ENCODE results near the gene NOL7. TPM values are rescaled to one million over a fixed set of nuclear protein-coding genes. Genes with fewer than 3 reads are reported as not detected.

Gene NOL7
- polyA plus RNA-seq, 1 donor: 67.2 TPM

GRCh38 chr6:13641315-13641714 lies 26.2 kb downstream of the NOL7 start:
- no peak overlapping the region for H3K4me3 ChIP-seq (ENCODE audit: low read length)
- no peaks in the 10 kb centered on the region for H3K27me3 ChIP-seq (ENCODE audit: control insufficient read depth, insufficient read depth, low read length)
- DNase-seq: no peak
- no peaks in the 10 kb centered on the region for H3K4me1 ChIP-seq (ENCODE audit: control insufficient read depth, insufficient read depth, low read length)
- H3K36me3 ChIP-seq (ENCODE audit: control insufficient read depth, insufficient read depth, low read length): peaks cover 24% of the 10 kb centered on the region
- WGBS (ENCODE audit: insufficient coverage, low lambda C conversion rate): 94% methylated on average over 4 of the region's 5 CpGs
- no peaks in the 10 kb centered on the region for H3K9me3 ChIP-seq (ENCODE audit: control insufficient read depth, low read depth, low read length)
- no peak overlapping the region for H3K27ac ChIP-seq (ENCODE audit: low read length)

GRCh38 chr6:13643125-13643524 lies 28.0 kb downstream of the NOL7 start:
- Histone ChIP-seq H3K4me1 (ENCODE audit: control insufficient read depth, insufficient read depth, low read length) (no peaks in the 10 kb centered on the region), H3K27ac (ENCODE audit: low read length) (no peak overlapping the region), H3K4me3 (ENCODE audit: low read length) (no peak overlapping the region), H3K27me3 (ENCODE audit: control insufficient read depth, insufficient read depth, low read length) (no peaks in the 10 kb centered on the region), H3K9me3 (ENCODE audit: control insufficient read depth, low read depth, low read length) (no peaks in the 10 kb centered on the region), H3K36me3 (ENCODE audit: control insufficient read depth, insufficient read depth, low read length) (peaks cover 14% of the 10 kb centered on the region)
- WGBS (ENCODE audit: insufficient coverage, low lambda C conversion rate): 69% methylated on average over 2 of the region's 3 CpGs
- no peak for DNase-seq

GRCh38 chr6:13648850-13649249 lies 33.7 kb downstream of the NOL7 start:
- Histone ChIP-seq H3K27me3 (ENCODE audit: control insufficient read depth, insufficient read depth, low read length) (no peaks in the 10 kb centered on the region), H3K4me3 (ENCODE audit: low read length) (no peak overlapping the region), H3K4me1 (ENCODE audit: control insufficient read depth, insufficient read depth, low read length) (no peaks in the 10 kb centered on the region), H3K27ac (ENCODE audit: low read length) (no peak overlapping the region), H3K36me3 (ENCODE audit: control insufficient read depth, insufficient read depth, low read length) (peaks cover 11% of the 10 kb centered on the region), H3K9me3 (ENCODE audit: control insufficient read depth, low read depth, low read length) (no peaks in the 10 kb centered on the region)
- no peak for DNase-seq

GRCh38 chr6:13649393-13649792 lies 34.3 kb downstream of the NOL7 start:
- Histone ChIP-seq H3K4me3 (ENCODE audit: low read length) (no peak overlapping the region), H3K4me1 (ENCODE audit: control insufficient read depth, insufficient read depth, low read length) (no peaks in the 10 kb centered on the region), H3K27ac (ENCODE audit: low read length) (no peak overlapping the region), H3K36me3 (ENCODE audit: control insufficient read depth, insufficient read depth, low read length) (peaks cover 11% of the 10 kb centered on the region), H3K9me3 (ENCODE audit: control insufficient read depth, low read depth, low read length) (no peaks in the 10 kb centered on the region), H3K27me3 (ENCODE audit: control insufficient read depth, insufficient read depth, low read length) (no peaks in the 10 kb centered on the region)
- DNase-seq: no peak
- 100% methylated on average over 2 of the region's 4 CpGs for WGBS (ENCODE audit: insufficient coverage, low lambda C conversion rate)

- Histone ChIP-seq H3K4me3 (ENCODE audit: low read length) (no peak overlapping the region), H3K27ac (ENCODE audit: low read length) (no peak overlapping the region), H3K9me3 (ENCODE audit: control insufficient read depth, low read depth, low read length) (no peaks in the 10 kb centered on the region), H3K27me3 (ENCODE audit: control insufficient read depth, insufficient read depth, low read length) (no peaks in the 10 kb centered on the region), H3K36me3 (ENCODE audit: control insufficient read depth, insufficient read depth, low read length) (peaks cover 13% of the 10 kb centered on the region), H3K4me1 (ENCODE audit: control insufficient read depth, insufficient read depth, low read length) (no peaks in the 10 kb centered on the region)
- no CpG with 5 or more reads among the region's 2 CpGs for WGBS (ENCODE audit: insufficient coverage, low lambda C conversion rate)
- DNase-seq: no peak
Observed at GRCh38 chr6:13653296-13653695, 38.2 kb downstream of the NOL7 start.

- H3K9me3 ChIP-seq (ENCODE audit: control insufficient read depth, low read depth, low read length): no peaks in the 10 kb centered on the region
- no peaks in the 10 kb centered on the region for H3K4me1 ChIP-seq (ENCODE audit: control insufficient read depth, insufficient read depth, low read length)
- H3K36me3 ChIP-seq (ENCODE audit: control insufficient read depth, insufficient read depth, low read length): peaks cover 13% of the 10 kb centered on the region
- DNase-seq: no peak
- H3K27ac ChIP-seq (ENCODE audit: low read length): no peak overlapping the region
- no peak overlapping the region for H3K4me3 ChIP-seq (ENCODE audit: low read length)
- no peaks in the 10 kb centered on the region for H3K27me3 ChIP-seq (ENCODE audit: control insufficient read depth, insufficient read depth, low read length)
Observed at GRCh38 chr6:13654496-13654895, 39.4 kb downstream of the NOL7 start.

GRCh38 chr6:13655700-13656099 lies 40.6 kb downstream of the NOL7 start:
- no peaks in the 10 kb centered on the region for H3K9me3 ChIP-seq (ENCODE audit: control insufficient read depth, low read depth, low read length)
- WGBS (ENCODE audit: insufficient coverage, low lambda C conversion rate): no CpG with 5 or more reads among the region's 1 CpG
- no peak overlapping the region for H3K27ac ChIP-seq (ENCODE audit: low read length)
- peaks cover 8% of the 10 kb centered on the region for H3K36me3 ChIP-seq (ENCODE audit: control insufficient read depth, insufficient read depth, low read length)
- H3K27me3 ChIP-seq (ENCODE audit: control insufficient read depth, insufficient read depth, low read length): no peaks in the 10 kb centered on the region
- no peaks in the 10 kb centered on the region for H3K4me1 ChIP-seq (ENCODE audit: control insufficient read depth, insufficient read depth, low read length)
- no peak overlapping the region for H3K4me3 ChIP-seq (ENCODE audit: low read length)
- no peak for DNase-seq

- Histone ChIP-seq H3K27me3 (ENCODE audit: control insufficient read depth, insufficient read depth, low read length) (no peaks in the 10 kb centered on the region), H3K27ac (ENCODE audit: low read length) (no peak overlapping the region), H3K9me3 (ENCODE audit: control insufficient read depth, low read depth, low read length) (no peaks in the 10 kb centered on the region), H3K36me3 (ENCODE audit: control insufficient read depth, insufficient read depth, low read length) (no peaks in the 10 kb centered on the region), H3K4me3 (ENCODE audit: low read length) (no peak overlapping the region), H3K4me1 (ENCODE audit: control insufficient read depth, insufficient read depth, low read length) (no peaks in the 10 kb centered on the region)
- WGBS (ENCODE audit: insufficient coverage, low lambda C conversion rate): no CpG with 5 or more reads among the region's 1 CpG
- no peak for DNase-seq
Observed at GRCh38 chr6:13660273-13660672, 45.1 kb downstream of the NOL7 start.

- H3K4me3 ChIP-seq (ENCODE audit: low read length): no peak overlapping the region
- no peak overlapping the region for H3K27ac ChIP-seq (ENCODE audit: low read length)
- H3K27me3 ChIP-seq (ENCODE audit: control insufficient read depth, insufficient read depth, low read length): no peaks in the 10 kb centered on the region
- no peak for DNase-seq
- H3K9me3 ChIP-seq (ENCODE audit: control insufficient read depth, low read depth, low read length): no peaks in the 10 kb centered on the region
- no peaks in the 10 kb centered on the region for H3K4me1 ChIP-seq (ENCODE audit: control insufficient read depth, insufficient read depth, low read length)
- 91% methylated on average over 1 of the region's 1 CpG for WGBS (ENCODE audit: insufficient coverage, low lambda C conversion rate)
- no peaks in the 10 kb centered on the region for H3K36me3 ChIP-seq (ENCODE audit: control insufficient read depth, insufficient read depth, low read length)
Observed at GRCh38 chr6:13660893-13661292, 45.8 kb downstream of the NOL7 start.

- H3K27ac ChIP-seq (ENCODE audit: low read length): no peak overlapping the region
- DNase-seq: no peak
- WGBS (ENCODE audit: insufficient coverage, low lambda C conversion rate): 80% methylated on average over 1 of the region's 2 CpGs
- no peaks in the 10 kb centered on the region for H3K4me1 ChIP-seq (ENCODE audit: control insufficient read depth, insufficient read depth, low read length)
- H3K4me3 ChIP-seq (ENCODE audit: low read length): no peak overlapping the region
- H3K36me3 ChIP-seq (ENCODE audit: control insufficient read depth, insufficient read depth, low read length): no peaks in the 10 kb centered on the region
- H3K9me3 ChIP-seq (ENCODE audit: control insufficient read depth, low read depth, low read length): no peaks in the 10 kb centered on the region
- no peaks in the 10 kb centered on the region for H3K27me3 ChIP-seq (ENCODE audit: control insufficient read depth, insufficient read depth, low read length)
Observed at GRCh38 chr6:13661647-13662046, 46.5 kb downstream of the NOL7 start.

GRCh38 chr6:13662651-13663334 lies 47.7 kb downstream of the NOL7 start:
- Histone ChIP-seq H3K27me3 (ENCODE audit: control insufficient read depth, insufficient read depth, low read length) (no peaks in the 10 kb centered on the region), H3K9me3 (ENCODE audit: control insufficient read depth, low read depth, low read length) (no peaks in the 10 kb centered on the region), H3K4me1 (ENCODE audit: control insufficient read depth, insufficient read depth, low read length) (no peaks in the 10 kb centered on the region), H3K4me3 (ENCODE audit: low read length) (no peak overlapping the region), H3K36me3 (ENCODE audit: control insufficient read depth, insufficient read depth, low read length) (no peaks in the 10 kb centered on the region), H3K27ac (ENCODE audit: low read length) (no peak overlapping the region)
- no peak for DNase-seq
- 89% methylated on average over 2 of the region's 3 CpGs for WGBS (ENCODE audit: insufficient coverage, low lambda C conversion rate)

Data from large intestine (tissue), 3 donors.